GM19238 (cell line): Measurements from ENCODE around the gene TLE2.
"Not testable (repeated sequence)": the region's sequence is repeated elsewhere in the genome, so short reads cannot be mapped to it uniquely, and the experiment has no call there.

ENCODE experiments used
- DNase-seq: peaks from one replicate; pipeline ENCODE4 v3.0.0; 2011; ENCODE audit warnings: low spot score; ENCODE audit not compliant: insufficient read length

The TLE2 gene

GRCh38 chr19:2984215-2984528 is 44.9 kb downstream of the TLE2 start:
- no peak for DNase-seq

DNA sequence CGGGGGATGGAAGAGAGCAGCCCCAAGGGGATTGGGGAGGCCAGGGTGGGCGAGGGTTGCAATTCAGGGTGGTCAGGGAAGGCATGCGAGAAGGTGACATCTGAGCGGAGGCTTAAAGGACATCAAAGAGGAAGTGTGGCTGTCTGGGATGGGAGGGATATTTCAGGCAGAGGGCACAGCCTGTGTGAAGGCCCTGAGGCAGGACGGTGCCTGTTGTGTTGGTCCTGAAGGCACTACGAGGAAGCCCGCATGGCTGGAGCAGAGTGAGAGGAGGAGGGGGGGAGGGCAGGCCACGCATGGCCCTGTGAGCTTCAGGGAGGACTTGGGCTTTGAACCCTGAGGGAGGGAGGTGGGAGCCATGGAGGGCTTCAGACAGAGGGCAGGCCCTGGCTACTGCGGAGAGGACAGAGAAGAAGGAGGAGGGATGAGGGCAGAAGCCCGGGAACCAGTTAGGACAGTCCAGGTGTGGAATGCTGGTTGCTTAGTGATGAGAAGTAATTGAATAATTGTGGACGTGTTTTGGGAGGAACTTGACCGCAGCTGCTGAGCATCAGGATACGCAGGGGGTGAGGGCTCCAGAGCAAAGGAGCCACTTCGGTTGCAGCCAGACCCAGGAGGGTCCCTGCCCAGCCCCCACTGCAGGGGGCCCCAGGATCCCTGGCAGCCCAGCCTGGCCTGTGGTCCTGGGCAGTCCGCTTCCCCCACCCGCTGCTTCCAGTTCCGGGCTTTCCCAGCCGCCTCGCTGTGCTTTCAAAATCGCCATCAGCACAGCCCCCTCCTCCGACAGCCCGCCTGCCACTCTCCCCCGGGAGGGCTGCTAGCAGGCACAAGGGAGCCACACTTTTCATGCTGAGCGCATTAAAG is 45.5 kb downstream of the TLE2 start:
- no peak for DNase-seq

DNA sequence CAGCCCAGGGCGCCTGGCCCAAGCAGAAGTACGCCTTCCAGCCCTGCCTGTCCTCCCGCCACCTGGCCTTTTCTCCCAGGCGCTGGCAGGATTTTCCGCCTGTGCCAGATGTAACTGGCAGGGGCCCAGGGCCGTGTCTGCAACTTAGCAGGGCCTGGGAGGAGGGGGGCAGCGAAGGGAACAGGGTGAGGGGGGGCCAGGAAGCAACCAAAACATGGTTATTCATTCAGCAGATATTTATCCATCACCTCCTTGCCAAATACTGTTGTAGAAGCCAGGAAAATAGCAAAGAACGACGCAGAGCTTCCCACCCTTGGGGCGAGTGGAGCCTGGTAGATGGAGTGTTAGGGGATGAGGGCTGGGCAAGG is 46.1 kb downstream of the TLE2 start:
- no peak for DNase-seq

- no peak for DNase-seq
Measured at GRCh38 chr19:2982561-2982960, 46.5 kb downstream of the TLE2 start.

- DNase-seq: no peak
Measured at GRCh38 chr19:2981898-2982297, 47.2 kb downstream of the TLE2 start.

DNA sequence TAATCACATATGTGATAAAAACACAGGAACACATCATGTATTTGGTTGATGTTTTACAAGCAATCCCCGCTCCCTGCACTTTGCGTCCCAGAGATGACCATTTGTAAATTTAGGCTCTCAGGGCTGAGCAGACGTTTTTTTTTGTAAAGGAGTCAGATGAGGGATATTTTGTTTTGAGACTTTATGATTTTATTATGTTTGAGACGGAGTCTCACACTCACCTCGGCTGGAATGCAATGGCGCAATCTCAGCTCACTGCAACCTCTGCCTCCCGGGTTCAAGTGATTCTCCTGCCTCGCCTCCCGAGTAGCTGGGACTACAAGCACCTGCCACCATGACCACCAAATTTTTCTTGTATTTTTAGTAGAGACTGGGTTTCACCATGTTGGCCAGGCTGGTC is 50.3 kb downstream of the TLE2 start:
- DNase-seq: no peak

DNA sequence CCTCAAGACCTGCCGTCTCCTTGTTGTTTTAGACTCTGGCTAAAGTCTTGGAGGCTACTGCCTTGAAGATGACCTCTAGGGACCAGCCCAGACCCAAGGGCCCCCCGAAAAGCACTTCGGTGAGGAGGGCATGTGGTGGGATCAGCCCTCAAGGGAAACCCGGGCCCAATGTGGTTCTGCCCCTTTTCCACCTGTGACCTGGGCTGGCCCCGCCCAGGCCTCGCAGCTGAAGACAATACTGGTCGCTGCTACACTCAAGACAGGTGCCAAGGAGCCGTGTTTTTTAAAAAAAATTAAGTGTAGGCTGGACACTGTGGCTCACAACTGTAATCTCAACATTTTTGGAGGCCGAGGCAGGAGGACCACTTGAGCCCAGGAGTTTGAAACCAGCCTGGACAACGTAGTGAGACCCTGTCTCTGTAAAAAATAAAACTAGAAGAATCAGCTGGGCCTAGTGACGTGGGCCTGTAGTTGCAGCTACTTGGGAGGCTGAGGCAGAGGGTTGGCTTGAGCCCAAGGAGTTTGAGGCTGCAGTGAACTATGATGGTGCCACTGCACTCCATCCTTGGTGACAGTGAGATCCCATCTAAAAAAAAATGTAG is 50.8 kb downstream of the TLE2 start:
- no peak for DNase-seq

DNA sequence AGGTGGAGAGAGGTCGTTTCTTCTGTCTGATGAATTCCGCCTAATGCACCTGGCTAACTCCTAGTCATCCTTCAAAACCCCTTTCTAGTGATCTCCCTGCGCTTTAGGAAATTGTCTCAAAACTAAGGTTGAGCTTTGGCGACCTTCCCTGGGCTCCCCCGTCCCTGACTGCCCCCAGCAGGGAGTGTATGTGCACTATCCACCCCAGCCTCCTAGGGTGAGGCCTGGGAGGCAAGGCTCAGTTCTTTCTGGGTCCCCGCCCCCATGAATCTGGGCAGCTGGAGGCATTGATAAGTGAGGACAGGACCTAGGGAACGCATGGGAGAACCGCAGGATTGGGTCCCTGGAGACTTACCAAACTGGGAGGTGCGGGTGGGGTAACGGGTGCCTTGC is 51.3 kb downstream of the TLE2 start:
- DNase-seq: no peak

- DNase-seq: peak; percentile 99
Measured at GRCh38 chr19:2977001-2977745, 51.9 kb downstream of the TLE2 start, which contains the start of gene TLE6. TLE6 (plus strand) TSS chr19:2977564; CDS start chr19:2978234, 670 bp downstream.

- no peak for DNase-seq
Measured at GRCh38 chr19:2976609-2977000, 52.5 kb downstream of the TLE2 start.

DNA sequence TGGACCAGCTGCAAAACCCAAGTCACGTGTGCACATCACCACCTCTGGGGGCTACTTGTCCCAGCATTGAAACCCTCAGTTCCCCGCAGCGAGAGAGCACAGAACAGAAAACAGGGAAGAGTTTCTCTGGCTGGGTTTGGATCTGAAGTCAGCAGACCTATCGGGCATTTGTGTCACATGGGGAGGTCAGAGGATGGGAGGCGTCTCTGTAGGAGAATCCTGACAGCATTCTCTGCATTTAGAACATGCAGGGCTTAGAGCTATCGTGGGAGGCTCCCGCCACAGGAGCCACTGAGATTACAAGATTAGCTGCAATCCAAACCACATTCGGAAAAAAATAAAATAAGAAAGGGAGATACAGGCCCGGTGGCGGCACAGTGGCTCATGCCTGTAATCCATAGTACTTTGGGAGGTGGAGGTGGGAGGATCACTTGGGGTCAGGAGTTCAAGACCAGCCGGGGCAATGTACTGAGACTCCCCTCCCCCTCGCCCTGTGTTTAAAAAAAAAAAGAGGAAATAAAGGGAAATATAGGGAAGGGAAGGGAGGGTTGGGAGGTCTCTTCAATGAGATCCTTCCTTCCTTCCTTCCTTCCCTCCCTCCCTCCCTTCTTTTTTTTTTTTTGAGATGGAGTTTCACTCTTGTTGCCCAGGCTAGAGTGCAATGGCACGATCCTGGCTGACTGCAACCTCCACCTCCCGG is 54.6 kb downstream of the TLE2 start:
- DNase-seq: no peak

DNA sequence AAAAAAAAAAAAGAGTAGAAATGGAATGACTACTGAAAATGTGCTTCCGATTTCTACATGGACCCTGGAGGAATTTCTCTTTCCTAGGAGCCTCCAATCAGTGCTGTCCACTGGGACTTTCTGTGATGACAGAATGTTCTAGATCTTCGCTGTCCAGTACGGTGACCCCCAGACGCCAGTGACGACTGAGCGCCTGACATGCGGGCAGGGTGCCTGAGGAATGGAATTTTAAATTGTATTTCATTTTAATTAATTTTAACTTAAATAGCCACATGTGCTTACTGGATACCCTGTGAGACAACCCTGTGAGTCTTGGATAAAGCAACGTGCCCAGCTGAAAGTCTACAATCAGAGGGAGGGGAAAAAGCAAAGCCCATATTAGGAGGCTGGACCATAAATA is 55.9 kb downstream of the TLE2 start:
- DNase-seq: no peak

- no peak for DNase-seq
Measured at GRCh38 chr19:2970201-2970835, 58.8 kb downstream of the TLE2 start.

GRCh38 chr19:2969104-2969504 is 60.0 kb downstream of the TLE2 start:
- no peak for DNase-seq

GRCh38 chr19:2967972-2968371 is 61.1 kb downstream of the TLE2 start:
- DNase-seq: no peak

- DNase-seq: no peak
Measured at GRCh38 chr19:2964874-2965273, 64.2 kb downstream of the TLE2 start.

GRCh38 chr19:2963631-2964030 is 65.4 kb downstream of the TLE2 start:
- DNase-seq: not testable (repeated sequence)

DNA sequence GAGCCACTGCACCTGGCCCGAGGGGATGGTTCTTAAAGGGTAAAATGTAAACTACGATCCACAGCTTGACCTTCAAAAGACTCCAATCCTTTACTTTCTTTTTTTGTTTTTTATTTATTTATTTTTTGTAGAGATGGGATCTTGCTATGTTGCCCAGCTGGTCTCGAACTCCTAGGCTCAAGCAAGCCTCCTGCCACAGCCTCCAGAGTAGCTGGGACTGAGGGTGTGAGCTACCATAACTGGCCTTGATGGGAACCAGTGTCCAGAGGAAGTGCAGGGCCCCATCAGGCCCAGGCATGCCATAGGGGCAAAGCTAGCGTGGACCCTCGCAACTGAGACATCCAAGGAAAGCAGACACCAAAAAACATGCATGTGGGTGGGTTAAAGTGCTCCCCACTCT is 66.0 kb downstream of the TLE2 start:
- DNase-seq: no peak

DNA sequence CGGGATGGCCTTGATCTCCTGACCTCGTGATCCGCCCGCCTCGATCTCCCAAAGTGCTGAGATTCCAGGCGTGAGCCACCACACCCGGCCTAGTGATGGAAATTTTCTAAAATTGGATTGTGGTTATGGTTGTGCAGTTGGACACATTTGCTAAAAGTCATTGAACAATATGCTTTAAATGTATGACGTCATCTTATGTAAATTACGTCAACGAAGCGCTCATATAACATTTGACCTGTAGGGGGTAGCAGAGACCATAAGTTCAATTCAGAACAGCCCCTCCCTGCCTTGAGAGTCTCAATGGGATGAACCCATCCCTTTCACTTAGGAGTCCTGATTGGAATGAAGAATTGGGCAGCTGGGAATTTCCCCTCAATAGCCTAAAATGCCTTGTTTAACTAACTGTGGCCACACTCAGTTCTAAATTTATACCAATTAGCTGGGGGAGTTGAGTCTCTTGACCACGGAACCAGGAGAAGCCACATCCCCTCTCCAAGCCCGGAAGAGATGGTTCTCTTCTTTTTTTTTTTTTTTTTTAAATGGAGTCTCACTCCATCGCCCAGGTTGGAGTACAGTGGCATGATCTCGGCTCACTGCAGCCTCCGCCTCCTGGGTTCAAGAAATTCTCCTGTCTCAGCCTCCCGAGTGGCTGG is 66.9 kb downstream of the TLE2 start:
- no peak for DNase-seq

DNA sequence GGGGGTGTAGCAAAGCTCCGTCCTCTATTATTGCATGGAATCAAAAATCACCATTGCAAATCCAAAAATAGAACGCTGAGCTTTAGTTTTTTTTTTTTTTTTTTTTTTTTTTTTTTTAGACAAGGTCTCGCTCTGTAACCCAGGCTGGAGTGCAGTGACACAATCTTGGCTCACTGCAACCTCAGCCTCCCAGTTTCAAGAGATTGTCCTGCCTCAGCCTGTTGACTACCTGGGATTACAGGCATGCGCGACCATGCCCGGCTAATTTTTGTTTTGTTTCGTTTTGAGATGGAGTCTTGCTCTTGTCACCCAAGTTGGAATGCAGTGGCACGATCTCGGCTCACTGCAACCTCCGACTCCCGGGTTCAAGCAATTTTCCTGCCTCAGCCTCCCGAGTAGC is 69.0 kb downstream of the TLE2 start:
- DNase-seq: no peak

DNA sequence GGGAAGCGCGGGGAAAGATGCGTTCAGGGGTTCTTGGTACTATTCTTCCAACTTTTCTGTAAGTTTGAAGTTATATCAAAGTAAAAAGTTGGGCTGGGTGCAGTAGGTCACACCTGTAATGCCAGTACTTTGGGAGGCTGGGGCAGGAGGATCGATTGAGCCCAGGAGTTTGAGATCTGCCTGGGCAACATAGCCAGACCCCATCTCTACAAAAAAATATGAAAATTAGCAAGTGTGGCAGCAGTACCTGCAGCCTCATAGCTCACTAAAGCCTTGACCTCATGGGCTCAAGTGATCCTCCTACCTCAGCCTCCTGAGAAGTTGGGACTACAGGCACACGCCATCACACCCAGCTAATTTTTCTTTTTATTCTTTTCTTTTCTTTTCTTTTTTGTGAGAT is 71.9 kb downstream of the TLE2 start:
- no peak for DNase-seq
